22Rv1 (cell line): Measurements from ENCODE around the gene ARHGAP40.

Experiments
- ZFX ChIP-seq: fragments of 450-650 bp; IDR thresholded peaks from 2 replicates; pipeline ENCODE4 v1.6.1; 2017; ENCODE audit warnings: antibody characterized with exemption, borderline replicate concordance
- TF ChIP-seq, protein P1 (sequence below): fragments of 450-650 bp; IDR thresholded peaks from 2 replicates; pipeline ENCODE4 v1.5.1; 2017; ENCODE audit warnings: mild to moderate bottlenecking

DNA sequence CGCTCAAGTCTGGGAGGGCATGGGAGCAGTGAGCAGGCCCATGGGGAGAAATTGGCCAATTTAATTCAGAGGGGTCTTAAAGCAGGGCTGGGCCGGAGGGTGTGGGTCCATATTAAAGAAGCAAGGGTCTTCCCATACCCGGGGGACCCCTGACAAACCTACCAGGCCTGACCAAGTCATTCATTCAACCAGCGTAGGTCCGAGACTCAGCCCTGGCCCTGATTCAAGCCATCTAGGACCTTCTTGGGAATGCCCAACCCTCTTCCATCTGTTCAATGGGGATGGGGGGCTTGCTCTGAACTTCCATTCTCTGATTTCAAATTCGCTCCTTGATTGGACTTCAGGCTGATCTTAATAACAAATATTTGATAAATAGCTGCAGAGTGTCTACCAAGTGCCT lies 13.3 kb upstream of the ARHGAP40 start:
- TF ChIP-seq, protein P1, sequence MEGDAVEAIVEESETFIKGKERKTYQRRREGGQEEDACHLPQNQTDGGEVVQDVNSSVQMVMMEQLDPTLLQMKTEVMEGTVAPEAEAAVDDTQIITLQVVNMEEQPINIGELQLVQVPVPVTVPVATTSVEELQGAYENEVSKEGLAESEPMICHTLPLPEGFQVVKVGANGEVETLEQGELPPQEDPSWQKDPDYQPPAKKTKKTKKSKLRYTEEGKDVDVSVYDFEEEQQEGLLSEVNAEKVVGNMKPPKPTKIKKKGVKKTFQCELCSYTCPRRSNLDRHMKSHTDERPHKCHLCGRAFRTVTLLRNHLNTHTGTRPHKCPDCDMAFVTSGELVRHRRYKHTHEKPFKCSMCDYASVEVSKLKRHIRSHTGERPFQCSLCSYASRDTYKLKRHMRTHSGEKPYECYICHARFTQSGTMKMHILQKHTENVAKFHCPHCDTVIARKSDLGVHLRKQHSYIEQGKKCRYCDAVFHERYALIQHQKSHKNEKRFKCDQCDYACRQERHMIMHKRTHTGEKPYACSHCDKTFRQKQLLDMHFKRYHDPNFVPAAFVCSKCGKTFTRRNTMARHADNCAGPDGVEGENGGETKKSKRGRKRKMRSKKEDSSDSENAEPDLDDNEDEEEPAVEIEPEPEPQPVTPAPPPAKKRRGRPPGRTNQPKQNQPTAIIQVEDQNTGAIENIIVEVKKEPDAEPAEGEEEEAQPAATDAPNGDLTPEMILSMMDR = no peak
- no peak for TF ChIP-seq ZFX
